A549 treated with AZD2906 at 1 μM for 4 hours (cell line): ENCODE results near the gene RBL1. TPM values are rescaled to one million over a fixed set of nuclear protein-coding genes. Genes with fewer than 3 reads are reported as not detected.

Source experiments
- total RNA-seq: library from RNA; stranded (reverse); fragments of 200-300 nt; extraction: Qiagen RNA extraction; gene quantifications from 5 replicates; pipeline ENCODE4 v1.2.3, GENCODE V29; 2022

RBL1 gene
- 8.5 to 11.8 TPM (median 9.5 TPM) in 5 replicates for total RNA-seq

GRCh38 chr20:37095599-37096414, at the start of gene RBL1:
RBL1 (minus strand) TSS chr20:37095997; CDS start chr20:37095928, 69 bp downstream.

GRCh38 chr20:36951198-36951978, 144.4 kb downstream of the RBL1 start, which contains the start of gene SAMHD1:
SAMHD1 (minus strand) TSS chr20:36951708; CDS start chr20:36951643, 65 bp downstream.

Other genes starting within 250 kb of the RBL1 start
- not detected in 5 replicates for gene TLDC2, start 219.9 kb downstream of the RBL1 start, total RNA-seq
- gene SAMHD1, start 144.3 kb downstream of the RBL1 start, total RNA-seq, result 8.3 to 11.5 TPM (median 9.3 TPM) in 5 replicates
- 247 to 288 TPM (median 258 TPM) in 5 replicates for gene RPN2, start 83.3 kb upstream of the RBL1 start, total RNA-seq
- gene MROH8, start 83.6 kb upstream of the RBL1 start, total RNA-seq, result 0.90 to 1.4 TPM (median 1.1 TPM) in 5 replicates
- not detected in 5 replicates for gene GHRH, start 165.8 kb upstream of the RBL1 start, total RNA-seq
- 79.9 to 90.2 TPM (median 87.0 TPM) in 5 replicates for gene MANBAL, start 193.7 kb upstream of the RBL1 start, total RNA-seq